Measurements from ENCODE around the gene CLEC1A. TPM values are rescaled to one million over a fixed set of nuclear protein-coding genes. Genes with fewer than 3 reads are reported as not detected.

The CLEC1A gene
- total and polyA plus RNA-seq, 7 experiments from 2014 or later = 1.0 TPM; not detected in 6

GRCh38 chr12:10132850-10133370, 34.1 kb upstream of the CLEC1A start:
- ATAC-seq (no peak), DNase-seq (no peak)
- Histone ChIP-seq H3K27ac (ENCODE audit: low read depth, low read length) (no peak overlapping the region), H3K36me3 (ENCODE audit: control insufficient read depth in 2 of 3, insufficient read depth in 3 of 3, low read length in 3 of 3) (no peaks in the 10 kb centered on the region), H3K4me3 (ENCODE audit: low read length) (no peak overlapping the region), H3K27me3 (ENCODE audit: control insufficient read depth in 2 of 2, insufficient read depth in 2 of 2, low read length in 2 of 2) (no peaks in the 10 kb centered on the region), H3K9me3 (ENCODE audit: control insufficient read depth in 2 of 3, low read length in 3 of 3) (no peaks in the 10 kb centered on the region), H3K4me1 (ENCODE audit: control insufficient read depth in 2 of 2, insufficient read depth in 2 of 2, low read length in 2 of 2) (peaks cover 0 to 6% of the 10 kb centered on the region in 2 donors)
- H3K4me1 Mint-ChIP-seq = peaks cover 0 to 19% (median 7%) of the 10 kb centered on the region in 7 donors
- CTCF ChIA-PET = no interaction called here
- no peaks in the 10 kb centered on the region for H3K36me3 Mint-ChIP-seq
- intact Hi-C loops (cut with micrococcal nuclease) = no loop called here
- peaks cover 0 to 48% (median 0%) of the 10 kb centered on the region in 5 donors for H3K27me3 Mint-ChIP-seq
- no peaks in the 10 kb centered on the region for H3K9me3 Mint-ChIP-seq
- POLR2A ChIA-PET = no interaction called here
- no peak overlapping the region for H3K27ac Mint-ChIP-seq
- no peak overlapping the region for H3K4me3 Mint-ChIP-seq

- POLR2A ChIA-PET = no interaction called here
- intact Hi-C loops (cut with micrococcal nuclease) = no loop called here
These were observed 32.4 kb upstream of the CLEC1A start for GRCh38 chr12:10131111-10131690.

GRCh38 chr12:10130042-10130441, 31.3 kb upstream of the CLEC1A start, which contains the start of gene CLEC7A:
TSS of gene CLEC7A (minus strand) at chr12:10130199. CDS start at chr12:10130082, 117 bp downstream.
- Histone ChIP-seq H3K27ac (ENCODE audit: low read depth, low read length) (no peak within 1 kb of the TSS), H3K4me1 (ENCODE audit: control insufficient read depth in 2 of 2, insufficient read depth in 2 of 2, low read length in 2 of 2) (peaks cover 0 to 6% of the 10 kb centered on the region in 2 donors)
- POLR2A ChIA-PET = no interaction called here

More at GRCh38 chr12:10131111-10131690, 32.4 kb upstream of the CLEC1A start:
- H3K4me3 Mint-ChIP-seq = no peak overlapping the region
- Histone ChIP-seq H3K27ac (ENCODE audit: low read depth, low read length) (no peak overlapping the region), H3K9me3 (ENCODE audit: control insufficient read depth in 2 of 3, low read length in 3 of 3) (no peaks in the 10 kb centered on the region), H3K36me3 (ENCODE audit: control insufficient read depth in 2 of 3, insufficient read depth in 3 of 3, low read length in 3 of 3) (no peaks in the 10 kb centered on the region), H3K4me1 (ENCODE audit: control insufficient read depth in 2 of 2, insufficient read depth in 2 of 2, low read length in 2 of 2) (peaks cover 0 to 6% of the 10 kb centered on the region in 2 donors), H3K27me3 (ENCODE audit: control insufficient read depth in 2 of 2, insufficient read depth in 2 of 2, low read length in 2 of 2) (no peaks in the 10 kb centered on the region), H3K4me3 (ENCODE audit: low read length) (no peak overlapping the region)
- no peak for DNase-seq
- H3K27ac Mint-ChIP-seq = no peak overlapping the region
- CTCF ChIA-PET = interaction anchor here (1.6 kb wide), 1 partner anchor 8 kb away, joined by 4 read pairs; no protein-coding TSS in a partner anchor
- peaks cover 0 to 52% (median 9%) of the 10 kb centered on the region in 5 donors for H3K27me3 Mint-ChIP-seq
- no peaks in the 10 kb centered on the region for H3K36me3 Mint-ChIP-seq
- H3K4me1 Mint-ChIP-seq = peaks cover 4 to 19% (median 7%) of the 10 kb centered on the region in 7 donors
- H3K9me3 Mint-ChIP-seq = no peaks in the 10 kb centered on the region
- no peak for ATAC-seq

GRCh38 chr12:10128687-10129086, 29.9 kb upstream of the CLEC1A start:
- CTCF ChIA-PET = interaction anchor here (0.6 kb wide), 1 partner anchor 650 kb away, joined by 3 read pairs; no protein-coding TSS in a partner anchor
- H3K9me3 Mint-ChIP-seq = no peaks in the 10 kb centered on the region
- H3K27me3 Mint-ChIP-seq = peaks cover 0 to 50% (median 5%) of the 10 kb centered on the region in 5 donors

More at GRCh38 chr12:10130042-10130441, 31.3 kb upstream of the CLEC1A start, which contains the start of gene CLEC7A:
- Mint-ChIP-seq H3K36me3 (no peaks in the 10 kb centered on the region), H3K27ac (no peak within 1 kb of the TSS), H3K9me3 (no peaks in the 10 kb centered on the region), H3K4me1 (peaks cover 4 to 19% (median 7%) of the 10 kb centered on the region in 7 donors), H3K27me3 (peaks cover 0 to 53% (median 10%) of the 10 kb centered on the region in 5 donors), H3K4me3 (no peak within 1 kb of the TSS)
- H3K36me3 ChIP-seq (ENCODE audit: control insufficient read depth in 2 of 3, insufficient read depth in 3 of 3, low read length in 3 of 3) = no peaks in the 10 kb centered on the region
- DNase-seq (peak in 1 of 9 donors; percentile 9), ATAC-seq (peak; percentile 49)
- no peak within 1 kb of the TSS for H3K4me3 ChIP-seq (ENCODE audit: low read length)
- intact Hi-C loops (cut with micrococcal nuclease) = no loop called here
- CTCF ChIA-PET = interaction anchor here (0.6 to 1.6 kb wide), 2 partner anchors 10 to 59 kb away, joined by 3 to 4 read pairs; no protein-coding TSS in a partner anchor
- no peaks in the 10 kb centered on the region for H3K9me3 ChIP-seq (ENCODE audit: control insufficient read depth in 2 of 3, low read length in 3 of 3)
- no peaks in the 10 kb centered on the region for H3K27me3 ChIP-seq (ENCODE audit: control insufficient read depth in 2 of 2, insufficient read depth in 2 of 2, low read length in 2 of 2)

GRCh38 chr12:10126413-10126812, 27.6 kb upstream of the CLEC1A start:
- Histone ChIP-seq H3K9me3 (ENCODE audit: control insufficient read depth in 2 of 3, low read length in 3 of 3) (no peaks in the 10 kb centered on the region), H3K4me1 (ENCODE audit: control insufficient read depth in 2 of 2, insufficient read depth in 2 of 2, low read length in 2 of 2) (peaks cover 0 to 6% of the 10 kb centered on the region in 2 donors), H3K4me3 (ENCODE audit: low read length) (no peak overlapping the region), H3K27ac (ENCODE audit: low read depth, low read length) (no peak overlapping the region), H3K27me3 (ENCODE audit: control insufficient read depth in 2 of 2, insufficient read depth in 2 of 2, low read length in 2 of 2) (no peaks in the 10 kb centered on the region), H3K36me3 (ENCODE audit: control insufficient read depth in 2 of 3, insufficient read depth in 3 of 3, low read length in 3 of 3) (no peaks in the 10 kb centered on the region)
- H3K4me1 Mint-ChIP-seq = peaks cover 4 to 19% (median 7%) of the 10 kb centered on the region in 7 donors
- H3K9me3 Mint-ChIP-seq = peaks cover 0 to 2% (median 0%) of the 10 kb centered on the region in 11 donors
- ChIA-PET POLR2A (no interaction called here), CTCF (no interaction called here)
- peaks cover 0 to 3% (median 0%) of the 10 kb centered on the region in 5 donors for H3K36me3 Mint-ChIP-seq
- H3K27me3 Mint-ChIP-seq = peaks cover 0 to 41% (median 5%) of the 10 kb centered on the region in 5 donors
- no peak overlapping the region for H3K27ac Mint-ChIP-seq
- ATAC-seq = no peak
- no peak overlapping the region for H3K4me3 Mint-ChIP-seq
- intact Hi-C loops (cut with micrococcal nuclease) = no loop called here
- no peak for DNase-seq

More at GRCh38 chr12:10128687-10129086, 29.9 kb upstream of the CLEC1A start:
- H3K27ac Mint-ChIP-seq = no peak overlapping the region
- H3K36me3 Mint-ChIP-seq = no peaks in the 10 kb centered on the region
- POLR2A ChIA-PET = interaction anchor here (0.6 kb wide), 1 partner anchor 124 kb away, joined by 3 read pairs; no protein-coding TSS in a partner anchor
- H3K27me3 ChIP-seq (ENCODE audit: control insufficient read depth in 2 of 2, insufficient read depth in 2 of 2, low read length in 2 of 2) = no peaks in the 10 kb centered on the region
- no peaks in the 10 kb centered on the region for H3K9me3 ChIP-seq (ENCODE audit: control insufficient read depth in 2 of 3, low read length in 3 of 3)
- DNase-seq (no peak), ATAC-seq (peak; percentile 75)
- intact Hi-C loops (cut with micrococcal nuclease) = no loop called here
- H3K4me3 Mint-ChIP-seq = no peak overlapping the region
- peaks cover 4 to 19% (median 7%) of the 10 kb centered on the region in 7 donors for H3K4me1 Mint-ChIP-seq
- H3K36me3 ChIP-seq (ENCODE audit: control insufficient read depth in 2 of 3, insufficient read depth in 3 of 3, low read length in 3 of 3) = no peaks in the 10 kb centered on the region
- H3K4me1 ChIP-seq (ENCODE audit: control insufficient read depth in 2 of 2, insufficient read depth in 2 of 2, low read length in 2 of 2) = peaks cover 0 to 6% of the 10 kb centered on the region in 2 donors
- H3K27ac ChIP-seq (ENCODE audit: low read depth, low read length) = no peak overlapping the region
- no peak overlapping the region for H3K4me3 ChIP-seq (ENCODE audit: low read length)

- no peaks in the 10 kb centered on the region for H3K36me3 ChIP-seq (ENCODE audit: control insufficient read depth in 2 of 3, insufficient read depth in 3 of 3, low read length in 3 of 3)
- no peak for DNase-seq
- H3K9me3 Mint-ChIP-seq = peaks cover 0 to 6% (median 0%) of the 10 kb centered on the region in 11 donors
- H3K4me3 ChIP-seq (ENCODE audit: low read length) = no peak overlapping the region
- POLR2A ChIA-PET = interaction anchor here (0.7 kb wide), 1 partner anchor 879 kb away, joined by 5 read pairs; no protein-coding TSS in a partner anchor
- no peaks in the 10 kb centered on the region for H3K4me1 ChIP-seq (ENCODE audit: control insufficient read depth in 2 of 2, insufficient read depth in 2 of 2, low read length in 2 of 2)
- H3K9me3 ChIP-seq (ENCODE audit: control insufficient read depth in 2 of 3, low read length in 3 of 3) = no peaks in the 10 kb centered on the region
- ATAC-seq = no peak
- peaks cover 0 to 4% (median 0%) of the 10 kb centered on the region in 7 donors for H3K4me1 Mint-ChIP-seq
- H3K27ac ChIP-seq (ENCODE audit: low read depth, low read length) = no peak overlapping the region
- CTCF ChIA-PET = no interaction called here
- peaks cover 0 to 36% (median 5%) of the 10 kb centered on the region in 5 donors for H3K27me3 Mint-ChIP-seq
- intact Hi-C loops (cut with micrococcal nuclease) = no loop called here
- no peak overlapping the region for H3K4me3 Mint-ChIP-seq
- H3K27ac Mint-ChIP-seq = no peak overlapping the region
- no peaks in the 10 kb centered on the region for H3K27me3 ChIP-seq (ENCODE audit: control insufficient read depth in 2 of 2, insufficient read depth in 2 of 2, low read length in 2 of 2)
- H3K36me3 Mint-ChIP-seq = peaks cover 0 to 3% (median 0%) of the 10 kb centered on the region in 5 donors
These were observed 23.9 kb upstream of the CLEC1A start for GRCh38 chr12:10122689-10123088.

All from naive thymus-derived CD4-positive, alpha-beta T cell (primary cell).